EL (cell line): ENCODE measurements around the gene DENND5A.

Experiments used
- DNase-seq: peaks from one replicate; pipeline ENCODE4 v3.0.0-alpha.2; 2016

The DENND5A gene

GRCh38 chr11:9092853-9093778 is 172.0 kb downstream of the DENND5A start:
- DNase-seq: no peak

DNA sequence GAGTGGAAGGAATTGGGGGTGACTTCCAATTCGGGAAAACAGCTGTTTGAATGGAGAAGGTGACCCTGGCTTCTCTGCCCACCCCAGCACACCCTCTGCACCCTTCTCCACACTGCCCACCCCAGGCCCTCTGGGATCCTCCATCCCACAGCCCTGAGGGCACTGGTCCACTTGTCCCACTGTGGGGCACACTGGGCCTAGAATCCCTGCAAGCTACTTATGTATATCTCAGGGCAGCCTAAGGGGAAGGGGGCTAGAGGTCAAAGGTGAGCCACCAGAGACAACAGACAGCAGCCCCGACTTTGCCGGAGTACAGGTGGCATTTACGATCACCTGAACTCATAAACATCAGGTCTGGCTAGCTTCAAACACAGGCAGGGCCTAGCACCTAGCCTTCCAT is 173.1 kb downstream of the DENND5A start:
- no peak for DNase-seq

- peak; percentile 23 for DNase-seq
Observed at GRCh38 chr11:9091044-9091922, 173.9 kb downstream of the DENND5A start, which contains the start of gene SCUBE2. TSS of gene SCUBE2 (minus strand) at chr11:9091599. CDS start at chr11:9091528, 71 bp downstream.

GRCh38 chr11:9090488-9091043 is 174.6 kb downstream of the DENND5A start:
- DNase-seq: peak; percentile 10

DNA sequence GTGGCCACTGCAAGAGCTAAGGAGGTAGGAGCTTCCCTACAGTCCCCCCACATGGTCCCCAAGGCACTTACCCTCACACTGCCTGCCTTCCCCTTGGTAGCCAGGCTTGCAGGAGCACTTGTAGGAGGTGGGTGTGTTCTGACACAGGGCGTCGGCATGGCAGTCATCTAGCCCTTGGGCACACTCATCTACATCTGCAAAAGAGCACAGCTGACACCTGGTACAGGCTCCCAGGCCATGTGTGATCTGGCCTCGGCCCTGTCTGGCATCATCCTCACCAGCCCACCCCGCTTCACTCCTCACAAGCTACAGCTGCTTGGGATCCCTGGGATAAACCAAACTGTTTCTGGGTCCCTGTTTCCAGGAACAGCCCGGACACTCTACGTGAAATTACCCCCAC is 175.5 kb downstream of the DENND5A start:
- no peak for DNase-seq

GRCh38 chr11:9089061-9089460 is 176.1 kb downstream of the DENND5A start:
- no peak for DNase-seq
